GM04504 (cell line): ENCODE results near the gene C1orf35.

ENCODE experiments used
- DNase-seq: peaks from one replicate; pipeline ENCODE4 v3.0.0-alpha.2; 2012; ENCODE audit warnings: low read depth

The C1orf35 gene

DNA sequence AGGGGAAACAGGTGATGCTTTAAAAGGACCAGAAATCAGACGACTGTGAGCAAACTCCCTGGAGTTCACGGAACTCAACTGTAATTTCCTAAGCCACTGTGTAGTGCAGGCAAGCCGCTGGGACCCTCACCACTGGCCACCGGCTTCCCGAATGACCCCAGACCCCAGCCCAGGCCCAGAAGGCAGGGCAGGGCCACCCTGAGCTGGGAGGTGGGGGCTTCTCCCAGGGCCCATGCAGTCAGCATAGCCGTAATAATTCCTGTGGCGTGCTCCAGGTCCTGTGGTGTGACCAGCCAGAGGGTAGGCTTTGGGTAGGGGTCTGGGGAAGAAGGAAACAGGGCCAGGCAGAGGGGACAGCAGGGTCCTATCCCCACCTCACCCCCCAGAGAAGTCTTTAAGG, 24.1 kb downstream of the C1orf35 start:
- no peak for DNase-seq

DNA sequence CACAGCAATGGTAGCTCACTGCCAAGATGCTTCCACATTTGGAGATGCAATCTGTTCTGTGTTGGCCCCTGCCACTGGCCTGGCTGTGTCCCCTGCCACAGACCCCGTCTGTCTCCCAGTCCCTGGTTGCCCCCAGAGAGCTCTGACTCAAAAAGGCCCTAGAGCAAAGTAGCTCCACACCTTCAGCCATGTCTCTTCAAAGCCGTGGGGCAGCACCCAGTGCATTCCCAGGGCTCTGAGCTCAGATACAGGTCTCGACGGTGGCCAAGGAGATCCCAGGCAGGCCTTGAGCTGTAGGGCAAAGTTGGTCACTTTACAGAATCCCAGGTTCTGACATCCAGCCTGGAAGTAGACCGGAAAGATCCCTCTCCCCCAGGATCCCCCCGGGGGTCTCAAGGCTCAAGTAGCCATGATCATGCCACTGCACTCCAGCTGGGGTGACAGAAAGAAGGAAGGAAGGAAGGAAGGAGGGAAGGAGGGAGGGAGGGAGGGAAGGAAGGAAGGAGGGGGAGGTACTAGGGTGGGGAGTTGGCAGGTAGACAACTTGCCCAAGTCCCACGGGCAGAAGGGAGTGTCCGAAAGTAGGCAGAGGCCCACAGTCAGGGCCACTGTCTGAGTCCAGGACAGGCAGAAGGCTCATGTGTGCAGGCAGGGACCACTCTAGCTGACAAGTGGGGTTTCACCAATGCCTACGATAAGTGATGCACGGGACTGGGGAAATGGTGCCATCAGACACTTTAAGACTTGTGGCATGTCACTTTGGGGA, 25.4 kb downstream of the C1orf35 start:
- DNase-seq, result no peak

DNA sequence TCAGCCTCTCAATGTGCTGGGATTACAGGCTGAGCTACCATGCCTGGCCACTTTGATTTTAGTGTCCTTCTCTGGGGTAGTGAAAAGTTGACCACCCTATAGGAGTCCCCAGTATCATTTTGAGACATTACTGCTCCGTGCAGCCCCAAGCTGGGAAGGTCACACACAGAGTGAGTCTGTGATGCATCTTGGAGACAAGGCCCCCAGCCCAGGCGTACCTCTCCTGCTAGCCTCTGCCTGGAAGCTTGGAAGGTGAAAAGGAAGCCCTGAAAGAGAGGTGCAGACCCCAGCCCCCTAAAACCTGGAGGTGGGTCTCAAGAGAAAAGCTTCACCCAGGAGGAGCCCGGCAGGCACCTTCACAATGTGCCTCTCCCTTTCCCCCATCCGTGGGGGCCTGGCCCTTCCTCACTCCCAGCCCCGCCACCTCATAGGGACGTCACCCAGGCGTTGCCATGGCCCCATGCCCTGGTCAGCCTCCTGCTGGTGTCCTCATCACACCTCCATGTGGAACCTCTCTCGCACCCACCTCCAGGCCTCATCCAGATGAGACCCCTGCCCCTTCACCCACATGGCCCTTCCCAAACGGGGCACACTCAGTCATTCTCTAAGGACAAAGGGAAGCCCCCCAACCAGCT, 26.2 kb downstream of the C1orf35 start:
- no peak for DNase-seq

DNA sequence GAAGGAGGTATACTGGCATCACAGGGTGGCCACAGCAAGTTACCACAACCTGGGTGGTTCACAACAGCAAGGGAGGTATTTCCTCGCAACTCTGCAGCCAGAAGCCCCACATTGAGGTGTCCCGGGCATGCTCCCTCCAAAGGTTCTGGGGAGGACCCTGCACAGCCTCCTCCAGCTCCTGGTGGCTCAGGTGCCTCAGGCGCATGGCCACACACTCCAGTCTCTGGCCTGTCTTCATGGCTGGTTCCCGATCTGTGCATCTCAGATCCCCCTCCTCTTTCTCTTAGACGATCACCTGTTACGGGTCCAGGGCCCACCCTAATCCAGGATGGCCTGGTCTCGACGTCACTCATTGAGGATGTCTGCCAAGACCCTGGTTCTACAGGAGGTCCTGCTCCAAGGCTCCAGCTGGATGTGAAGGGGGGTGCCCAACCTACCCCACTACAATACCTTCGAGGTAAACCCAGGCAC, 27.3 kb downstream of the C1orf35 start:
- DNase-seq, result no peak

DNA sequence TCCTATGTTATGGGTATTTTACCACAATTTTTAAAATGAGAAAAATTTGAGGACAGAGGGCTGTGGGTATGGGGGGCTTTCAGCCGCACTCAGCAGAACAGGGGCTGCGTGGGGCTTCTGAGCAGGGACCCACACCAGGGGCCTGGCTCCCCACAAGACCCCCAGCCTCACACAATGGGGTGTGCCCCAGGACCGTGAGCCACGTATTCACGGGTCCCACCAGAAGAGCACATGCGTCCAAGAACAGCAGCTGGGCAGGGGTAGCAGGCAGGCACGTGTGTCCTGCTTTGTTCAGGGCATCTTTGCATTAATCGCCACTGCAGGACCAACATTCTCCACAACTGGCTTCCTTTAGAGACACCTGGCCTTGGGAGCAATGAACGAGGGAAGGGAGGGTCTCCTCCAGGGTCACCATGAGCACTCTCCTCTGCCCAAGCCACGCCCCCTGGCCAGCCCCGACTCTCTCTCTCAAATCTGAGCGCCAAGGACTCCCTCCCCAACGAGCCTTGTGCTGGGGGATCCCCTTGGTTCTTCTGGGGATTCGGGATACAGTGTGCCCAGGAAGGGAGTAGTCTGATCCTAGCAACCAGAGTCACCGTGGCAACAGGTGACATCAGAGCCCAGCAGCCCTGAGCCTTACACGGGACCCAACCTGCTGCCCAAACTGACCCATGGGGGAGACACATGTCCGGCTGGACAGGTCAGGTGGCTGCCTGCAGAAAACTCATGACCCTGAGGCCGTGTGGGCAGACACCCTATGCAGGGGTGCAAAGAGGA, 28.0 kb downstream of the C1orf35 start:
- DNase-seq, result no peak

DNA sequence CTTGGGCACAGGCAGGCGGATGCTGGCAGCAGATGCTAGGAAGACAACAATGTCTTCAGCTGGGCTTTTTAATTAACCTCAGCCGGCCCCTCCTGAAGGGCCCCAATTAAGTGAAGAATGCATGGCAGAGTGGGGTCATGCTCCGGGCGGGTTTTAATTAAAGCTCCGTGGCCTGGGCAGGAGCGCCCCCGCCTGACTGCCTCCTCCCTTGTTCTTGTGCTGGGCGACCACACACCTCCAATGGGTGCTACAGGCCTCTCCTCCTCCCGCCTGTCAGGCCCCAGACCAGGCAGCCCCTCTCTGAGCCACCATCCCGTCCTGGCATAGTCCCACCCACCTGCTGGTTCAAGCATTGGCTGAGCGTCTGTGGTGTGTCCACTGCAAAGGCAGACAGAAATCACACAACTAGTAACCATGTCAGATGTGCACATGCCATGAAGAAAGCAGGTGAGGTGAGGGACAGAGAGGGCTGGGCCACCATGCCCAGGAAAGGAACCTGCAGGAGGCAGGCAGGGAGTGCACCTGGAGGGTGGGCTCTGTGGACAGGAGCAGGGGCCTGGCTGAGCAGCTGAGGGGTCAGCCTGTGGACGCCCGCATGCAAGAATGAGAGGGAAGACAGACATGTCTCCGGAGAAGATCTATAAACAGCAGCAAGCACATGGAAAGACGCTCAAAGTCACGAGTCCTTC, 29.1 kb downstream of the C1orf35 start:
- no peak for DNase-seq

DNA sequence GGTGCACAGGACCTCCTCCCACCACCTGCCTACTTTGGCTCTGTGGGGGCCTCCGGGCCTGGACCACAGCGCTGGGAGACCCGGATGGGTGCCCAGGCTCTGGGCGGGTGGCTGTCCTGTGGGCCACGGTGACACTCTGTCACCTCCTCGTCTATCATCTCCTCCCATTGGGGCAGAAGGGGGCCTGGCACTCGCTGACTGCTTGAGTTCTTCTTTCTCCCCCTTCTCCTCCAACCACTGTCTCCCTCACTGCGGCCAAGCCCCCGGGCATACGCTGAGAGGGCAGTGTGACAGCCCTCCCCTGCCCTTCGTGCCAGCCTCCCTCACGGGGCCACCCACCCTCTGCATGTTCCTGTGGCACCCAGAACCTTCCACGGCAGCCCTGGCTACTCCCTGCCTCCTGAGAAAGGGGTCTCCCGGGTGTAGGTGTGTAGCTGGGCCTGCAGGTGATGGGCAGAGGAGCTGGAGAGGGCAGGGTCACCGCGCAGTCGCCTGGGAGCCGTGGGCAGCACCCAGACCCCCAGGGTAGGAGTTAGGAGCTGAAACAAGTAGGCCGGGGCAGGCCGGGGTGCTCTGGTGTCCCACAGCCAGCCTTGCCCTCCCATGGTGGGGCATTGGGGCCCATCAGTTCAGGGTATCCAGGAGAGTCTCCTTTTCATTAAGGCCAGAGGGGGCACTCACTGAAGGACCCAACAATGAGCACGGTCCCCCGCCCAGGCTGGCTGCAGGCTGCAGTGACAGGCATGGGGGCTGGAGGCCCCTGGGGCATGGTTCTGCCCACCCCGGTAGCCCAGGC, 29.9 kb downstream of the C1orf35 start:
- no peak for DNase-seq

DNA sequence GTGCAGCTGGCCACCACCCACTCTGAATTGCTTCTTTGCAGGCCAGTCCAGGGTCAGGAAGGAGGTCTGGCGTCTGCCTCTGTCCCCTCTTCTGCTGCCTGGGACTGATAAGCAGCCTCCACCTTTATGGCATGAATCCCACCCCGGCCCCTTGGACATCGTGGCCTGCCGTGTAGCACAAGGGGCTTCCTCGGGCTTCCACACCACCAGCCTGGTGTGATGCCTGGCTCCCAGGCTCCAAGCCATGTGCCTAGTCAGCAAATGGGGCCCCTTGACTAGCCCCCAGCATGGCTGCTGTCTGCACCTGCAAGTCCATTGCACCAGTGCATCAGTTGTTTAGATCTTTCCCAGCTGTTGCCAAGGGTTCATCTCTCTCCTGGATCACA, 30.5 kb downstream of the C1orf35 start:
- DNase-seq, result no peak

DNA sequence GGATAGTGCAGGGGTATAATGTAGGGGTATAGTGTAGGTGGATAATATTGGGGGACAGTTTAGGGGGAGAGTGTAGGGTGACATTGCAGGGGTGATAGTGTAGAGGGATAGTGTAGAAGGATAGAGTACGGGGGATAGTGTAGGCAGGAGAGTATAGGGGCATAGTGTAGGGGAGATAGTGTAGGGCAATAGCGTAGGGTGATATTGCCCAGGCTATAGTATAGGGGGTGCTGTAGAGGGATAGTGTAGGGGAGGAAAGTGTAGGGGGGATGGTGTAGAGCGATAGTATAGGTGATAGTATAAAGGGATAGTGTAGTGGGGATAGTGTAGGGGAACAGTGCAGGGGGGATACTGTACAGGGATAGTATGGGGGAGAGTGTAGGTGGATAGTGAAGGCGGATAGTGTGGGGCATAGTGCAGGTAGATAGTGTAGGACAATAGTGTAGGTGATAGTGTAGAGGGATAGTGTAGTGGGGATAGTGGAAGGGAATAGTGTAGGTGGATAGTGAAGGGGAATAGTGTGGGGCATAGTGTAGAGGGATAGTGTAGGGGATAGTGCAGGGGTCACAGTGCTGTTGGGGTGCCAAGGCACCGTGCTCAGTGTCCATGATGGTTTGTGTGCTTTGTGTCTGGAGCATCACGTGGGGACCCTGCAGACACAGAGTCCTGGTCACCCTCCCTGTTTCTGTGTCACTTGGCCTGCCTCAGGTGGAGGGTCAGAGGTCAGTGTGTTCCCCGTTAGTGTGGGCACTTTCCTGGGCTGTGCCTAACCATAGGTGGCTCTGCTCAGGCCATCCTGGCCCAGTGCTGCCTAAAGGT, 31.1 kb downstream of the C1orf35 start:
- DNase-seq, result no peak

DNA sequence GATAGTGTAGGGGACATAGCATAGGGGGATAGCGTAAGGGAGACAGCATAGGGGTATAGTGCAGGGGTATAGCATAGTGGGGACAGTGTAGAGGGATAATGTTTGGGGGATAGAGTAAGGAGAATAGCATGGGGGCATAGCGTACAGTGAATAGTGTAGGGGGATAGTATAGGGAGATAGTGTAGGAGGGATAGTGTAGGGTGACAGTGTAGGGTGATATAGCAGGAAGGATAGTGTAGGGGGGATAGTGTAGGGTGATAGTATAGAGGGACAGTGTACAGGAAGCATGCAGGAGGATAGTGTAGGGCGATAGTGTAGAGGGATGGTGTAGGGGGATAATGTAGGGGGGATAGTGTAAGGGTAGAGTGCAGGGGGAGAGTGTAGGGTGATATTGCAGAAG, 32.3 kb downstream of the C1orf35 start:
- DNase-seq, result no peak

DNA sequence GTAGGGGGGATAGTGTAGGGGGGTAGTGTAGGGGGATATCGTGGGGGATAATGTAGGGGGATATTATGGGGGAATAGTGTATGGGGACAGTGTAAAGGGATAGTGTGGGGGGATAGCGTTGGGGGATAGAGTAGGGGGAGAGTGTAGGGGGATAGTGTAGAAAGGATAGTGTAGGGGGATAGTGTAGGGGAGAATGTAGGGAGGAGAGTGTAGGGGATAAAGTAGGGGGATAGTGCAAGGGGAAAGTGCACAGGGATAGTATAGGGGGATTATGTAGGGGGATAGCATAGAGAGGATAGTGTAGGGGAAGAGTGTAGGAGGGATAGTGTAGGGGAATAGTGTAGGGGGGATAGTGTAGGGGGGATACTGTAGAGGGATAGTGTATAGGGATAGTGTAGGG, 33.0 kb downstream of the C1orf35 start:
- DNase-seq, result no peak

DNA sequence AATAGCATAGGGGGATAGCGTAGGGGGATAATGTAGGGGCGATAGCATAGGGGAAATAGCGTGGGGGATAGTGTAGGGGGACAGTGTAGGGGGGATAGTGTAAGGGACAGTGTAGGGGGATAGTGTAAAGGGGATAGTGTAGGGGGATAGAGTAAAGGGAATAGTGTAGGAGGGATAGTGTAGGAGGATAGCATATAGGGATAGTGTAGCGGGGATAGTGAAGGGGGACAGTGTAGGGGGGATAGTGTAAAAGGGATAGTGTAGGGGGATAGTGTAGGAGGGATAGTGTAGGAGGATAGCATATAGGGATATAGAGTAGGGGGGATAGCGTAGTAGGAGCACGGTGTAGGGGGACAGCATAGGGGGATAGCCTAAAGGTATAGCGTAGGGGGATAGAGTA, 34.8 kb downstream of the C1orf35 start:
- DNase-seq, result no peak

DNA sequence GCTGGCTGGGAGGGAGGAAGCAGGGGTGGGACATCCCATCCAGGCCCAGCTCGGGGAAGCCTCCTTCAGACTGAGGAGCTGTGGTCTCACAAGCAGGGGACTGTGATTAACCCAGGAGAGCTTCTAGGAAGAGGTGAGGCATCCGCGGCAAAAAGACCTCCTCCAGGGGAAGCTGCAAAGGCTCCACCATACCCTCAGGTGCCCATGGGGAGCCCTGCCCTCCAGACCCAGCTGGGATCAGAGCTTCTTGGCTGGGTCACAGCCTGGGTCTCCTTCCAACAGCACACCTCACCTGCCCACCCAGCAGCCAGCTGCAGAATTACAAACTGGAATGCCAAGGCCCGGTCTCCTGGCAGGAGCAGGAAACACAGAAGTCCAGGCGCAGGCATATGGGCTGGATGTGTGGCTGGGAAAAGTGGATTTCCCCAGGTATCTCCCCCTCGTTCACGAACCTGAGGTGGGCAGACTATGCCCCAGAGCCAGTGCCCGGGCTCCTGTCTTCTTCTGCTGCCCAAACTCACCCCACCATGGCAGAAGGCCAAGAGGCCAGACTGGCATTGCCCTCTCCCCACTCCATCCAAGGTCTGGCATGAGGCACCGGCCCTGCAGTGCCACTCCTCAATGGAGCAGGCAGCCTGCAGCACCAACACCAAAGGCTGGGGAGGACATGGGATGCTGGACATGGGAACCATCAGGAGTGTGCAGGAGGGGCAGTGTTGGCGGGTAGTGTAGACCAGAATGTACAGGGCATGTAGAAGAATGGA, 36.1 kb downstream of the C1orf35 start:
- no peak for DNase-seq

DNA sequence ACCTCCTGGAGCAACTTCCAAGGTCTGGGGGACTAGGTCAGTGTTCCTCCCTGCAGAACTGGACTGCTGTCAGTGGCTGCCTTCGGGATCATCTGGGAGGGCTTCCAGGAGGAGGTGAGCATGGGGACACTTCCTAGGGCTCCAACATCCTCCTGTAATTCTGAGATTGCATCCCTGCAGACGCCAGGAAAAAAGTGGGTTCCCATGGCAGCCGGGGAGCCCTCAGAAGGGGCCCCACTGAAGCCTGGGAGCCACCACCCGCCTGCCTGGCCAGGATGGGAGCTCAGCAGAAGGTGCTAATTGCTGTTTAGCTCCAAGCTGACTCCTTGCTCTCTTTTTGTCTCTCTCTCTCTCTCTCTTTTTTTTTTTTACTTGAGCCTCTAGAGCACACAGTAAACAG, 36.7 kb downstream of the C1orf35 start:
- DNase-seq, result no peak

DNA sequence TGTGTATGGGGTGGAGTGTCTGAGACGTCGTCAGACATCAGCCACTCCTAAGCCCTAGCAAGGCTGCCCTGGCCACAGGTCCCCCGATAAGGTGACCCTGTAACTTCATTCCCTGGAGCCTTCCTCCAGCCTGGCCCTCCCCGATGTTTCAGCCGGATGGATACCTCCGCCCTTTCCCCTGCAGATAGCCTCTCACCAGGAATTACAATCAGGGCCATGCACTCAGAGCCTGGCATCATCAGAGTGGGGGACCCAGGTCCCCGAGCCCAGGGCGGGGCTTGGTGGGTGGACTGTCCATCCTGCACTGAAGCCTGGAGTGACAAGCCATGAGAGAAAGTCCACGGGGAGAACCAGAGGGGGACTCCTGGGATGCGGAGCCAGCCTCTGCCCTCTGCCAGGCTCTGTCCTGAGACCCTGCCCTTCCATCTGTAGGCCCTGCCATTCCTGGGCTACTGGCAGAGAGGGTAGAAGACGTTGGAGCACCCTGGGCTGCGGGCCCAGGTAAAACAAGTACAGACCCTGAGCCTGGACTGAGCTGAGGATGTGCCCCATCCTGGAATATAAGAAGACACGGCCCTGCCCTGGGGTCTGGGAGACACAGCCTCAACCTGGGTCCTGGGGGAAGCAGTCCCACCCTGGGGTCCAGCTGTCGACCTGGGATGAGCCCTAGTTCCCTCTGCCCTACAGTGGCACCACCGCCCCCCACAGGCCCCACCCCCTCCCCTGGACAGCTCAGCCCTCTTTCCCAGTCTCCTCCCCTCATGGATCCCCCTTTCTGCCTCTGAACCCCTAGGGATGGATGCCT, 37.4 kb downstream of the C1orf35 start:
- DNase-seq, result no peak

DNA sequence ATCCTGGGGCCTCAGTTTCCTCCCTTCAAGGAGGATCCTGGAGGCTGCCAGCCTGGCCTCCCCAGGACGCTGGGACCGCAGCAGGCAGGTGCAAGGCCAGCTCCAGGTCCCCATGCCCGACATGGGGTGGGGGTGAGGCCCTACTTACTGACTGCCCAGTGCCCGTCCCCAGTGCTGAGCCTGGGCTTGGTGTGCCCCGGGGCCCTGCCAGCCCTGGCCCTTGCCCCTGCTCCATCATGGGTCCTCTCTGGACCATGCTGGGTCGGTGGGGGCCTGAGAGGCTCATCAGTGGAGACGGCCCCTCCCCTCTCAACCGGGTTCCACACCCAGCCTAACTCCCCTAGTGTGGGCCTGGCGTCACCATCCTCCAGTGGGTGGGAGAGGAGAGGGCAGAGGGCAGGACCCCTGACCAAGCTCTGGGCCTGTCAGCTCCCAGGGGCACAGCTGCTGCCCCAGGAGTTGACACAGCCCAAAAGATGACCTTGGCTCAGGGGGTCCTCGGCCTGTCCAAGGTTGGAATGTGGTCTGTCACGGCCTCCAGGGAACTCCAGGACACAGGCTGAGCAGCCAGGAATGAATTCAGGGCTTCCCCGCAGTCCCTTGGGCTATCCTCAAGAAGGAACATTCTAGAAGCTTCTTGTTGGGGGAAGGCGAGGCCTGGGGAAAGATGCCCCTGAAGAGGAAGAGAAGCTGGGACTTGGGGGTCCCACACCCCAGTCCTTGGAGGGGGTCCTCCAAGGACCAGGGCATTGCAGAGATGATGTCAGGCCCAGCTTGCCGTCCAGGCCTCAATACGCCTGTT, 38.2 kb downstream of the C1orf35 start:
- no peak for DNase-seq

DNA sequence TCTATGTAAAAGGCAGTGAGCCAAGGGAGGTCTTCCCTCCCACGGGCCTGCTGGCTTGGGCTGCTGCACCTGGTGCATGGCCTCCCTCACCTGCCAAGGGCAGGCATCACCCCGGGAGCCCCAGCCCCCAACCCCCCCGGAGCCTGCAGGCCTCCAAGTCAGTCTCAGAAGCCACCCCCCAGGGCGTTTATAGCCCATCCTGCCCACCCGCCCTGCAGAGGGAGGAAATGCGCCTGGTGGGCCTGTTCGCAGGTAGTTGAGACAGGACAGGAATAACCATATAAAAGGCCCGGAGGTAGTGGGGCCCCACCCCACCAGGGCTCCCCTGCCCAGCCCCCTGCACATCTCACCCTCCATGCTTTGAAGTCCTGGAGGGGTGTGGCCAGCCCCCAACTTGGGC, 38.8 kb downstream of the C1orf35 start:
- no peak for DNase-seq
